Retina (tissue), 1 donor: ENCODE results near the gene PLK5.
"Not testable (repeated sequence)": the region's sequence is repeated elsewhere in the genome, so short reads cannot be mapped to it uniquely, and the experiment has no call there.

Experiments
- DNase-seq: peaks from one replicate; pipeline ENCODE4 v3.0.0-alpha.2; 2016

PLK5 gene

DNA sequence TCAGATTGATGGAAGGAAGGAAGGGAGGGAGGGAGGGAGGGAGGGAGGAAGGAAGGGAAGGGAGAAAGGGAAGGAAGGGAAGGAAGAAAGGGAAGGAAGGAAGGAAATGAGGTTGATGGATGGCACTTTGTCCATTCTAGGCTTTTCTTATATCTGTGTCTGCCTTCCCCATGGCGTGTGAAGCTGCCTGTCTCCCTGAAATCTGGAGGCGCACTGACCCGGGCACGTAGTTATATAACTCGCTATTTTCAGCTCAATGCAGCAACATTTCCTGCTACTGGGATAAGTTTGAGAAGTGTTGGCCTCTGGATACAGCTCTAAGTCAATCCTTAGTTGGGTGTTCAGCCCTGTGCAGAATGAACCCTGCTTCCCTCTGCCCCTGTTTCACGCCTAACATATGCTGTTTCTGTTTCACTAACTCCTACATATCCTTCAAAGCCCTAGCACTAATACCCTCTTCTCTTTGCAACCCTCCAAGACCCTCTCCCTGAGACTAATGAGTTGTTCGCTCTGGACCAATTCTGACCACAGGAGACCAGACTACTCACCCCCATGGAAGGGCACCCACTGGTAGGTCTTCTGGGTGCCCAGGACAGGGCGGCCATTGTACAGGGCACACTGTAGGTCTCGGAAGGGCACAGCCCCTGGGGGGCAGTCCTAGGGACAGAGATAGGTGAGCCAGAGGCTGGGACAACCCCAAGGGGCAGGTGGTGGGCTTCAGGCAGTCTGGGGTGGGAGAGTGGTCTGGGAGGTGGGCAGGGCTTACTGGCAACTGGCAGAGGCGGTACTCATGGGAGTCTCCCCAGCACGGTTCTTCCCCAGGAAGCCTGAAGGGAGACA lies 14.1 kb upstream of the PLK5 start:
- no peak for DNase-seq

DNA sequence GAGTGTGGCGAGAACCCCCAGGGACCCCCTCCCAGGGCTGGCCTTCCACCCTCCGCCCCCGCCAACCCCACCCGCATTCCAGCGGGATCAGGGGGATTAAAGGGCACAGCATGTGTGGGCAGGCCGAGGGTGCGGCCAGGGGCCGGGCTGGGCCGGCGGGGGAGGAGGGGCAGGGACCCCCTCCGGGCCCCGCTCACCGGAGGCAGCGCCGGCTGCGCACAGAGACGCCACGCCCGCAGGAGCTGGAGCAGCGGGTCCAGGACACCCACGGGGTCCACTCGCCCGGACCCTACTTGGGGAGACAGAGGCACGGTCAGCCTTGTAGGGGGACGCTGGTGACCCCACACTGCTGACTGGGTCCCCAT lies 13.5 kb upstream of the PLK5 start:
- no peak for DNase-seq

DNA sequence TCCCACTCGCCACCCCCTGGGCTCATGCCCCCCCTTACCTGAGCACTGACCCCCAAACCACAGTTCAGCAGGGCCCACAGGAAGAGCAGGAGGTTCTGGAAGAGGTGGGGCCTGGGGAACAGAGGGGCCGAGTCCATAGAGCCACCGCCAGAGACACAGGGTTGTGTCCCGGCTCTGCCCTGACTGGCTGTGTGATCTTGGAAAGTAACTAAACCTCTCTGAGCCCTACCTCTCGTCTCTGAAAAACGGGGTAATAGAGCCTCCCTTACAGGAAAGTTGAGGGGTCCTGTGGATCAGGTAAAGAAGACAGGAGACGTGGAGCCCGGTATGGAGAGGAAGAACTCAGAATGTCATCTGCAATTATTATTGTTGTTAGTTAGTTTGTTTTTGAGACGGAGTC lies 13.1 kb upstream of the PLK5 start:
- DNase-seq = no peak

DNA sequence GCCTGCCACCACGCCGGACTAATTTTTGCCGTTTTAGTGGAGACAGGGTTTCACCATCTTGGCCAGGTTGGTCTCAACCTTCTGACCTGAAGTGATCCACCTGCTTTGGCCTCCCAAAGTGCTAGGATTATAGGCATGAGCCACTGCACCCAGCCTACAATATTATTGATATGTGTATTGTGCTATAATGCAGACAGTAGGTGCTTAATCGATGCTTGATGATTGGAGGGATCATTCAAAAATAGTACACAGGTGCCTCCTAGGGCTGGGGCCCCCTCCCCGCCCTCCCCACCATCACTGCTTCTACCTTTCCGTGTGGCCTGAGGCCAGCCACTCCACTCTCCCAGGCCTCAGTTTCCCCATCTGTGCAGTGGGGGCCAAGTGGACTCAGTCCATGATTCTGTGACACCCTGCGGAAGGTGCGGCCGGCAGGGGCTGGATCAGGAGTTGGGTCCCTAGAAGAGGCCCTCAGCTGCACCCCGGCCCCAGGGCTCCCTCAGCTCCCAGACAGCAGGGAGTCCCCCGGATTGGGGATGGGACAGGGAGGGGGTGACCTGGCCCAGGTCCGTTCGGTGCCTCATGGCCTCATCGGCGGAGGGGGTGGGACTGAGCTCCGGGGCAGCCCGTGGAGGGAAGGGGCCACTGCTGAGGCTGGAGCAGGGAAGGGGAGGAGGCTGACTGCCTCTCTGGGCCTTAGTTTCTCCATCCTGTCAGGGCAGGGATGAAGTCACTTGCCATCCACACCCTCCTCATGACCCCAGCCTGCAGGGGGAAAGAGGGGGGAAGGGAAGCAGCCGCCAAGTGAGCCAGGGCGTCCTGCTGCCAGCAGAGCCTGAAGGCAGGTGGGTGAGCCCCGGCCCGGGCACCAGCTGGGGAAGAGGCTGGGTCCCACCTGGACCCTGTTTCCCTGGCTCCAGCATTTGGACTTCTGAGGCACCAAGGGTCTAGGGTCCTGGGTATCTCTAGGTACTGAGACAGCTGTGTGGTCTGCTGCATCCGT lies 12.3 kb upstream of the PLK5 start:
- DNase-seq = no peak

DNA sequence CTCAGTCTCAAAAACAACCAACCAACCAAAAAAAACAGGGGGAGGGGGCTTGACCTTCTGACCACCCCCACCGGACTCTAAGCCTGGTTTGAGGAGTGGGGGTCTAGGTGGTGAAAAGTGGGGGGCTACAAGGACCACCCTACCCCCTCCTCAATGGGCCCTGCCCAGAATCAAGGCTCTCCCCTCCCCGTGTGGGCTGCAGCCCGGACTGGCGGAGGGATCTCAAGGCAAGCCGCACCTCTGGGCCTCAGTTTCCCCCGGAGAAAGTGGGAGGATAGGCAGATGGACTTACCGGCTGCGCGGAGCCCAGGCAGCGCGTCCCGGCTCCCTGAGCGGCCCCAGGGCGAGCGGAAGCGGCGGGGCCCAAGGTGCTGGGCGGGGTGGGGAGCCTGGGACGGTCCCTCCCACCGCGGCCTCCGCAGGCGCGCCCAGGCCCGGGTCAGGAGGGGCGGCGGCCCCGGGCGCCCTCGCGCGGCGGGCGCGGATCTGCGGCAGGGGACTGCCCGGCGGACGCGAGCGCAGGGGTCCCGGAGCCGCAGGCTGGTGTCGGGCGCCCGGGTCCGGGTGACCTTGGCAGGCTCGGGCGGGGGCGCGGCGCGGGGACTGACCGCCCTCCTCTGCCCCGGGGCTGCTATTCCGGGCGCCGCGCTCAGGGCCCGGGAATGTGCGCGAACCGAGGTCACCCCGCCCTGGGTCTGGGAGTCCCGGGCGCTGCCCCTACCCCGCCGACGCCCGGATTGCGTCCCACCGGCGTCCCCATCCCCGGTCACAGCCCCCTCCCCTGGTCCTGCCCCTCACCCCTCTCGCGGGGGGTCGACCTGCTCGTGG lies 11.0 kb upstream of the PLK5 start, which contains the start of gene ADAMTSL5:
TSS of gene ADAMTSL5 (minus strand) at position 349 of the 828 bp plus-strand sequence. CDS start 2,076 bp downstream, outside the sequence.
- DNase-seq = no peak

DNA sequence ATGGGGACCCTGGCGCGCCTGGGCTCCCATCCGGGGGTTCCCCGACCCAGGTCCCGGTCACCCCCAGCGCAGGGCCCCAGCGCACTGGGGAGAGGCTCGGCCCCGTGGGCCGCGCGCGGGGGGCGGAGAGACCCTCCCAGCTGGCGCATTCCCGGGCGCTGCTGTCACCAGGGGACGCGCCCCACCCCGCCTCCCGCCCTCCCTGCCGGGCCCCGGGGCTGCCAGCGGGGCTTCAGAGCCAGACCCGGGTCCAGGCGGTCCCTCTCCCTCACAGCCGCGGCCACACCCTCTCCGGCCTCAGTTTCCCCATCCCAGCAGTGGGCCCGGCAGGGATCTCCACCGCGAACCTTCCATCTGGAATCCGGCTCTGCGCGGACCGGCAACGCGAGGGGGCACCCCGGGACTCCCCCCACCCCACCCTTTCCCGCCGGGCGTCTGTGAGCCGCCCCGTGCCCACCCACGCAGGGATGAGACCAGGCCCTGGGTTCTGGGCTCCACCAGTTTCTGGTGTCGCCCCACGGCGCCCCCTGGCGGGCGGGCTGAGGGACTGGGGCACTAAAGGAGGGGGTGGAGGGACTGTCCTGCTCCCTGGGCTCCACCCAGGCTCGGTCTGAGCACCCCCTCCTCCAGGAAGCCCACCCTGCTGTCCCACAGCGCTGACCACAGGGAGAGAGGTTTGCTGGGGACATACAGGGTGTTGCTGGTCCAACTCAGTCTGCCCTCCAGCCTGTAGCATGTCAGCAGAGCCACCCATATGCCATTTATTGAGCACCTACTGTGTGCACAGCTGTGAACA lies 10.2 kb upstream of the PLK5 start:
- no peak for DNase-seq

DNA sequence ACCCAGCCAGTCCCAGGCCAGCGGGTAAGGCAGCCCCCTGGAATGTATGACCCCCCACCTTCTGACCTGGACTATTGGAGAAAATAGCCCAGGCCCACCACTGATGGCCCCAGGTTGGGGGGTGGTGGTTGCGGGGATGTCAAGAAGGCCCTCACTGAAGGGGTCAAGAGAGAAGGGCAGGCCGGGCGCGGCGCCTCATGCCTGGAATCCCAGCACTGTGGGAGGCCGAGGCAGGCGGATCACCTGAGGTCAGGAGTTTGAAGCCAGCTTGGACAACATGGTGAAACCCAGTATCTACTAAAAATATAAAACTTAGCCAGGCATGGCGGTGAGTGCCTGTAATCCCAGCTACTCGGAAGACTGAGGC lies 9.6 kb upstream of the PLK5 start:
- no peak for DNase-seq

DNA sequence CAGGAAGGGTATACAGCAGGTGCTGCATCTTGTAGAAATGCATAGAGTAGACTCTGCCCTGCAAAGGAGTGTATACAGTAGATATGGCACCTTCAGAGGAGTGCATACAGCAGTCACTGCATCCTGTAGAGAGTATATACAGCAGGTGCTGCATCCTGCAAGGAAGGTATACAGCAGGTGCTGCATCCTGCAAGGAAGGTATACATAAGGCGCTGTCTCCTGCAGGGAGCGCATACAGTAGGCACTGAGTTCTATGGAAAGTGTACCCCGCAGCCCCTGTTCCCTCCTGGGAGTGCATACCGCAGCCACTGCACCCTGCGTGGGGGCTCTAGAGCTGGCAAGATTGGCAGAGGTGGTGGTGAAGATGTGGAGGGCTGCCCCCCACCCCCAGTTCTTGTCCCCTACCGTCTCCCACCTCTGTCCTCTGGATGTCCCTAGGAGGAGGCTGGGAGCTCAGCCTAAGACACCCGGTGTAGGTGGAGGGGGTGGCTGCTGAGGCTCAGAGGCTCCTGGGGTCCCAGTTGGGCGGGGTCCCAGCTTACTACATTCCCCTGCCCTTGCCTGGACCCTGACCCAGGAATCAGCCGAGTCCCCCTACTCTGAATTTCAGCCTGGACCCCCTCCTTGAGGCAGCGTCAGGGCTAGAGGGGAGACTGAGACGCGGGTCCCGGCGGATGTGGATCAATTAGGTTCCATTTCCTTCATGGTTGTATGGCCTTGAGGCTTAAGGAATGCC lies 8.7 kb upstream of the PLK5 start:
- no peak for DNase-seq

DNA sequence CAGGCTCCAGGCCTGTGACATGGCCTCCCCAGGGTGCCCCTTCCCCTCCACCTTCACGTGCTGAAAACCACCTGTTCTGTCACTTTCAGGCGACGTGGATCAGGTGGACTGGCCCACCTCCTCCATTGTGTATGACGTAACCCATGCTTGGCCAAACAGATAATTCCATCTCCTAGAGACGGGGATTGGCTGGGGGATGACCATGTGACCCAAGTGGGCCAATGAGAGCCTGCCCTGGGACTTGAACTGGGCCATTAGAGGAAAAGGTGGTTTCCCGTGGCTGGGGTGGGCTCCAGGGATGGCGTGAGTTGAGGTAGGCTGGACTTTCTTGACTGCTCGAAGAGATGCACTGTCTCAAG lies 7.5 kb upstream of the PLK5 start:
- no peak for DNase-seq

DNA sequence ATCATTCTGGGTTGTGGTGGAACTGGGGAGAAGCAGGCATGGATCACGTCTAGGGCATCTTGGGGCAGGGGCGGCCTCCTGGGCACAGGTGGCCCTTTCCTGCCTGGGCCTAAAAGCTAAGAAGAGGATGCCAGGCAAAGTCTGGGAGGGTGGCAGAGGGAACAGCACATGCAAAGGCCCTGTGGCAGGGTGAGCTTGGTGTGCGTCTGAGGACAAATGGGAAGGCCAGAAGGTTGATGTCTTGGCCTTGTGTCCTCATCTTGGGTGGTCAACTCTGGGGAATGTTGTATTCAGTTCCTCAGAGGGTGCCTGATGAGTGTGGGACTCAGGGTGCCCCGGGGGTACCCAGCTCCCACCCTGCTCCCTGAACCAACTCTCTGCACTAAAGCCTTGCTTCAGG lies 5.4 kb upstream of the PLK5 start:
- no peak for DNase-seq

DNA sequence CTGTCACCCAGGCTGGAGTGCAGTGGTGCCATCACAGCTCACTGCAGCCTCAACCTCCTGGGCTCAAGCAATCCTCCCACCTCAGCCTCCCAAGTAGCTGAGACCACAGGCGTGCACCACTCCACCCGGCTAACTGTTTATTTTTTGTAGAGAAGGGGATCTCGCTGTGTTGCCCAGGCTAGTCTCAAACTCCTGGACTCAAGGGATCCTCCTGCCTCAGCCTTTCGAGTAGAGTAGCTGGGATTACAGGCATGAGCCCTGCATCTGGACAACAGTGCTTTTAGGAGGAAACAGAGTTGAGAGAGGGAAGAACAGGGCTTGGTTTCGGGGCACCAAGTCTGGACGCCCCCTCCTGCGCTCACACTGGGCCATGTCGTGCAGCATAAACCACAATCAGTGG lies 4.1 kb upstream of the PLK5 start:
- not testable (repeated sequence) for DNase-seq

DNA sequence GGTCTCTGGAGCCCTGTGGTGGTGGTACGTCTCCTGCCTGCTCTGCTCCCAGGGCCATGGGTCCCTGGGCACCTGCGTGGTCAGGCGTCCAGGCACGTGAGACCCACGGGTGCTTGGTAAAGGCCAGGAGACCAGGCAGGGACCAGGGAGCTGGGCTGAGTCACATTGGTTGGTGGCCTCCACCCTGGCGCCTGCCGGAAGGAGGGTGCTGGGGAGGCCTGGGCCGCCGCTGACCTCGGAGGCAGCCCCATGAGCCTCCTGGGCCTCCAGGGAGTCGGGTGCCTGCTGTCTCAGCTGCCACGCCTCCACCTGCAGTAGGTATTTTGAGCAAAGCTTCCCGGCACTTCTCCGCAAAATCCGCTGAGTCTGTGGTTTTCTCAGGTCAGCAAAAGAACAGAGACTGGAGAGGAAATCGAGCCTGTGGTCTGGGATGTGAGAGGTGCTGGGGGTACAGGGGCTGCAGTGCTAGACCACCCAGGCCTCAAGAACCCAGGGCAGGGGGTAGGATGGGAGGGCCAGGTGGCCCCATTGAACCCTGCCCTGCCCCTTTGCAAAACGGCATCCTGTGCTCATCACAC lies 3.6 kb upstream of the PLK5 start:
- DNase-seq = no peak

DNA sequence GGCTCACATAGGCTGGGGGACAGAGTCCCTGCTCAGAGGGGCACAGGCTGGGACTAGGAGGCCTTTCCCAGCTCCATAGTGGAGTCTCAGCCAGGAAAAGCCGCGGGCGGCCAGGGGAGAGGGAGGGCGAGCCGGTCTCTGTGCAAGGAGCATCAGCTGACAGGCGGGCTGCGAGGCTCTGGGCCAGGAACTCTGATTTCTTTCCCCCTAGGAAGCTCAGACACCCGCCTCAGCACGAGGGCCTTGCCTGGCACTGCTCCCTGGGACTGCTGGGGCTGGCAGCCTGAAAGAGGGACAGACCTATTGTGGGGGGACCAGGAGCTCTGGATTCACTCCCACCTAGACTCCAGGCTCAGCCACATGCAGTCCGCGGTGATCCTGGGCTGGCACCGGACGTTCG lies 2.2 kb upstream of the PLK5 start:
- DNase-seq = no peak

DNA sequence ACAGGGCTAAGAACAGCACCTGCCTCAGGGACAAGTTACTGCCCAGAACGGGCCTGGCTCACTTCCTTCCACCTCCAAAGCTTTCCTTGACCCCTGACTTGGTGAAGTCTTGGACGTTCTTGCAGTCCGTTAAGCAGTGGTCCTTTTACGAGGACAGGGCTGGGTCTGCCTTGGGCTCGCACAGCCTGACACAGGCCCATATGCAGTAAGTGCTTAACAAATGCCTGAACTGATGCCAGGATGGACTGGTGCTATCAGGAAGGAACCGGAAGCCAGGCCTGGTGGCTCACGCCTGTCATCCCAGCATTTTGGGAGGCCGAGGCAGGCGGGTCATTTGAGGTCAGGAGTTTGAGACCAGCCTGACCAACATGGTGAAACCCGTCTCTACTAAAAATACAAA lies 1.8 kb upstream of the PLK5 start:
- no peak for DNase-seq

DNA sequence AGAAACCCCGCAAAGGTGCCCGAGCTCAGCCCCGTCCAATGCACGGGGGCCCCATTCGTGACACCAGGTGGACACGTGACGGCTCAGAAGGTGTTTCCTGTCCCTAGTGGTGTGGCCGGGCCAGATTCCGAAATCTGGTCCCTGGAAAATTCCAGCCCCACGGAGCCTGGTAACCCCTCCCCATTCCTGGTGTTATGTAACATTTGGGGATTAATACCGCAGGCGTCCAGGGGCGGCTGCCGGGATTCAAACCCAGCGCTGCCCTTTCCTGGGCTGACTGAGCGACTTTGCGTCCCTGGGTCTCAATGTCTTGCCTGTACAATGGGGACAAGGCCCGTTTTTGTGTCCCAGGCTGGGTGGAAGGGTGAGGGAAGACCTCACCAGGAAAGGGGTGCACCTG lies 1.0 kb upstream of the PLK5 start:
- no peak for DNase-seq

DNA sequence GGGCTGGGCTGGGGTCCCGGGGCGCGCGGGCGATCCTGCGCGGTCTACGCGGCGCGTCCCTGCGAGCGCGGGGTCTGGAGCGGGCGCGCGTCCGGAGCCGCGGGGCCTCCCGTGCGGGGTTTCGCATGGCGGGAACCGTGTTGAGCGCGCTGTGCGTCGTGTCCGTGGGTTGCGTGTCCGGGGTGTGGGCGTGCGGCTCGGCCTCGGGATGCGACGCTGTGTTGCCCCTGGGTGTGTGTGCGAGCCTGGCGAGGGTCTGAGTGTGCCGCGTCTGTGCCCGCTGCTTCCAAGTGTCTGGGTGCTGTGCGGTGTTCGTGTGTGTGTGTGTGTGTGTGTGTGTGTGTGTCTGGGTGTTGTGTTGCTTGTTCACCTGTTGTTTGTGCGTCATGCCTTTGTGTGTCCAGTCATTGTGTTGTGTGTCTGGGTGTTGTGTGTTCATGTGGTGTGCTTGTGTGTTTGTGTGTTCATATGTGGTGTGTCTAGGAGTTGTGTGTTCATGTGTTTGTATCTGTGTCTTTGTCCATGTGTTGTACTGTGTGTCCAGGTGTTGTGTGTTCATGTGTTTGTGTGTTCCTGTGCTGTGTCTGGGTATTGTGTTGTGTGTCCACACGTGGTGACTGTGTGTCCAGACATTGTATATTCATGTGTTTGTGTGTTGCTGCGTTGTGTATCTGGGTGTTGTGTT lies 552 bp downstream of the PLK5 start:
- DNase-seq = peak; percentile 52

DNA sequence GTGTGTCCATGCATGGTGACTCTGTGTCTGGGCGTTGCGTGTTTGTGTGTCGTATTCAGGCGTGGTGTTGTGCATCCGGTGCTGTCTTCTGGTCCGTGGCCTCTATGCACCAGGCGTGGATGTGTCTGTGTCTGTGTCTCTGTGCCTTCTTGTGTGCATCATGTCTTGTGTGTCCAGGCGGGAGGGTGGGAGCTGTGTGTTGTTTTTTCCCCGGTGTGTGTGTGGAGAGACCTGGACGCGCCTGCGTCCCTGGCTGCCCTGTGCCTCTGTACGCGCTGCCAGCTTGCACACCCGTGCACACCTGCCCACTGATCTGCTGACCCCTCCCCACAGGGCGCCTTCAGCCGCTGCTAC lies 1.1 kb downstream of the PLK5 start:
- DNase-seq = no peak

DNA sequence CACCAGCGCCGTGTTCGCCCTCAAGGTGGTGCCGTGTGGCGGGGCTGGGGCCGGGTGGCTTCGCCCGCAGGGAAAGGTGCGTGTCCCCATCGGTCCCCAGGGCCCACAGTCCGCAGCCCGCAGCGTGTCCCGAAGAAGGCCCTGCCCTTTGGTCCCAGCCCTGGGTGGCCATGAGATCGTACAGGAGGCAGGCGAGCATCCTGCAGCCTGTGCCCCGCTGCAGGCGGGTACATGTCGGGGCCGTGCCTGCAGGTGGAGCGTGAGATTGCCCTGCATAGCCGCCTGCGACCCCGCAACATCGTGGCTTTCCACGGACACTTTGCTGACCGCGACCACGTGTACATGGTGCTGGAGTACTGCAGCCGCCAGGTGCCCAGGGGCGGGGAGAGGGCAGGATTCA lies 1.5 kb downstream of the PLK5 start:
- DNase-seq = no peak

DNA sequence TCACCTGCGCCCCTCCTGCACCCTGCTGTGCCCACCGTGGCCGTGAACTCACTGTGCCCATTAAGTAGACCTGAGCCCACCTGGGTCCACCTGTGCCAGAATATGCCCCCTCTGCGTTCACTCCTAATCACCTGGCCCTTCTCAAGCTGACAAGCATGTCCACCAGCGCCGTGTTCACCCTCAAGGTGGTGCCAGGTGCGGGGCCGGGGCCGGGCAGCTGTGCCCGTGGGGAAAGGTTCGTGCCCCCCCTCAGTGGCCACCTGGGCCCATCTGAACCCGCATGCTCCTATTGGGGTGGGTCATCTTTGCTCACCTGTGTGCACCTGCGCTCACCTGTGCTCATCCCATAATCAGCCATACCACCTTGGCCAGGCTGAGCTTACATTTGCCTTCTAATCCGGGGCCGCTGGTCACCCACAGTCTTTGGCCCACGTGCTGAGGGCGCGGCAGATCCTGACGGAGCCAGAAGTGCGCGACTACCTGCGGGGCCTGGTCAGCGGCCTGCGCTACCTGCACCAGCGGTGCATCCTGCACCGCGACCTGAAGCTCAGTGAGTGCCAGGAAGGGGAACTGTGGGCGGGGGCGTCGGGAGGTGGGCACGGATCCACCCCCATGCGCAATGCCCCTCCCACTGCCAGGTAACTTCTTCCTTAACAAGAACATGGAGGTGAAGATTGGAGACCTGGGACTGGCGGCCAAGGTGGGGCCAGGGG lies 2.3 kb downstream of the PLK5 start:
- DNase-seq = no peak
